Measurements from ENCODE around the gene RNU1-3.

The RNU1-3 gene

DNA sequence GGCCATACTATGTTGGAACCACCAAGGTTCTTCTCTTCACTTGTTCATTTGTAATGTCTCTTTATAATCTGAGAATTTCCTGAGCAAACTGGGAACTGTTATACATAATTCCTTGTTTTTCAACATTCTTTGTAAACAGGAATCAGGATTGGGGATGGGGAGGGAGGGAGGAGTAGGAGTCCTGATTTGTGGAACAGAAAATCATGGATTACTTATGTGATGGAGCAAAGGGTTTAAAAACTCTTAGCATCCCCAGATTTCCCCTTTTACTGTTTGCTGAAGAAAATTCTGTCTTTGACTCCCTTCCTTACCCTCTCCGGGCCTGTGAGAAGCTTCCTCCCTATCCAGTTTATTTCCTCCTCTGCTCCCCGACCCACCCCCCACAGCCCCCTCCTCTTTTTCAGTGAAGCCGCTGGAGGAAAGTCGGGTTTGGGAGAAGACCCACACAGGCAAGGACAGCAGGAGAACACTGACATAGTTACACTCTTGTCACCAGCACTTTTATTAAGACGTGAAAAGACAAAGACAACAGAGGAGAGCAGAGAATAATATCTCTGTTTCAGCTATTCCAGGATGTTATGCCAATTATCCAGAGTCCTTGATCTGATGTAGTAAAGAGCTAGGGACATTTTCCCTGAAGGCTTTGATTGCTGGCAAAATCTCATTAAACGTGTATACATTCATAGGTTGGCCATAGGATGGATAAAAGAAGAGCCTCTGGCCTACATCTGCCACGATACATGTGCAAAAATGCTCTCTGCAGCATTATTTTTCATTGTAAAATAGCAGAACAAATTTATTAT, 48.8 kb downstream of the RNU1-3 start:
- no peak for DNase-seq (ENCODE audit: low spot score)

DNA sequence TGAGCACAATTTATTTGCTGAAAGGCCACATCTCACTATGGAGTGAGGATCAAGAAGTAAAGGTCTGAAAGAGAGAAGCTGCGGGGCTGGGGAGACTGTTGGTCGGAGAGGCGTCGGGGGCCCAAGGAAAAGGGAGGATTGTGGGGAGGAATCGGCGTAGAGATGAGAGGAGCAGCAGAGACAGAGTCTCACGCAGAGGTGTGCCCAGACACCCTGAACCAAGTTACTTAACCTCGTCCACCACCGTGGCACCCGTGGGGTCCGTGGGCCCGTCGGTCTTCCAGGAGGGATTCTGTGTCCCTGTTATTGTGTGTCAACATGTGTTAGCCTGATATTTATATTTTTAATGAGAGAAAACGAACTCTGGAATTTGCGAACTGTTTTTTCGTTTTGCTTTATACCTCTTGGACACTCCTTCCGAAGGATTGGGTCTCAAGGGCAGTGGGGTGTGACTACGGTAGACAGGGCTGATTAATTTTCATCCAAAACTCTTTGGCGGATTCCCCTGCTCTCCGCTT, 49.6 kb downstream of the RNU1-3 start:
- DNase-seq (ENCODE audit: low spot score) = no peak
